Tibial artery (tissue), 4 donors: ENCODE results near the gene USP35.
"Not testable (repeated sequence)": the region's sequence is repeated elsewhere in the genome, so short reads cannot be mapped to it uniquely, and the experiment has no call there.

Experiments
- DNase-seq, 2 donors: peaks; one replicate each; pipeline ENCODE4 v3.0.0-alpha.2; 2019
- H3K27ac ChIP-seq, 2 donors: fragments of 200-600 bp; sonication (generic) in 1 of 2; 1 replicate in 1 of 2; 2 replicates in 1 of 2; pipeline ENCODE4 v1.5.1; 2018 to 2019; ENCODE audit warnings: mild to moderate bottlenecking in 1 of 2
- H3K27me3 ChIP-seq, 2 donors: fragments of 200-600 bp; sonication (generic) in 1 of 2; one replicate each; pipeline versions ENCODE4 v1.5.1 to v1.6.0; 2016 to 2019
- H3K36me3 ChIP-seq, 3 donors: fragments of 200-600 bp; sonication (generic) in 2 of 3; one replicate each; pipeline ENCODE4 v1.5.1; 2016 to 2019; ENCODE audit warnings: mild to moderate bottlenecking in 2 of 3
- H3K4me1 ChIP-seq, 4 donors: fragments of 200-600 bp; sonication (generic) in 2 of 4; 1 replicate in 3 of 4; 2 replicates in 1 of 4; pipeline ENCODE4 v1.5.1; 2016 to 2019
- H3K4me3 ChIP-seq, 2 donors: fragments of 200-600 bp; sonication (generic) in 1 of 2; 1 replicate in 1 of 2; 2 replicates in 1 of 2; pipeline ENCODE4 v1.5.1; 2018 to 2019; ENCODE audit warnings: mild to moderate bottlenecking in 2 of 2
- H3K9me3 ChIP-seq, 3 donors: fragments of 200-600 bp; sonication (generic) in 1 of 3; one replicate each; pipeline ENCODE4 v1.5.1; 2016 to 2019
- CTCF ChIP-seq, 2 experiments: fragments of 200-600 bp in 1 of 2; fragments of 450-650 bp in 1 of 2; IDR thresholded peaks; one replicate each; pipeline ENCODE4 v1.5.1; 2017 to 2019; ENCODE audit warnings: antibody characterized with exemption in 2 of 2, mild to moderate bottlenecking in 1 of 2, moderate library complexity in 1 of 2
- intact Hi-C: fragments of 100-400 bp; cut with DNase I; formaldehyde crosslinking; loops from one replicate; pipeline ENCODE4 v1.15.0; 2023; ENCODE audit warnings: low total_unique reads

The USP35 gene

GRCh38 chr11:78170874-78171549 lies 17.7 kb upstream of the USP35 start:
- intact Hi-C loops = no loop called here
- no peak overlapping the region for H3K4me3 ChIP-seq
- peaks cover 15 to 31% (median 20%) of the 10 kb centered on the region in 3 donors for H3K36me3 ChIP-seq
- TF ChIP-seq CTCF (IDR thresholded peaks at IDR 0.05) = no peak
- no peaks in the 10 kb centered on the region for H3K9me3 ChIP-seq
- H3K4me1 ChIP-seq = peaks cover 0 to 75% (median 42%) of the 10 kb centered on the region in 4 donors
- no peaks in the 10 kb centered on the region for H3K27me3 ChIP-seq
- H3K27ac ChIP-seq = peak overlapping the region; percentile 82 to 94
- DNase-seq = no peak

GRCh38 chr11:78171951-78172350 lies 16.8 kb upstream of the USP35 start:
- intact Hi-C loops = no loop called here
- H3K9me3 ChIP-seq = no peaks in the 10 kb centered on the region
- TF ChIP-seq CTCF (IDR thresholded peaks at IDR 0.05) = no peak
- peak overlapping the region; percentile 82 to 94 for H3K27ac ChIP-seq
- peaks cover 0 to 69% (median 40%) of the 10 kb centered on the region in 4 donors for H3K4me1 ChIP-seq
- no peak overlapping the region for H3K4me3 ChIP-seq
- DNase-seq = no peak
- peaks cover 15 to 40% (median 26%) of the 10 kb centered on the region in 3 donors for H3K36me3 ChIP-seq
- no peaks in the 10 kb centered on the region for H3K27me3 ChIP-seq

- DNase-seq, H3K27ac ChIP-seq, H3K27me3 ChIP-seq, H3K4me3 ChIP-seq, intact Hi-C loops, H3K9me3 ChIP-seq: not testable (repeated sequence)
- peaks cover 15 to 50% (median 30%) of the 10 kb centered on the region in 3 donors for H3K36me3 ChIP-seq
- H3K4me1 ChIP-seq = peaks cover 0 to 60% (median 13%) of the 10 kb centered on the region in 4 donors
Measured at GRCh38 chr11:78175862-78176261, 12.9 kb upstream of the USP35 start.

GRCh38 chr11:78176605-78177141 lies 12.0 kb upstream of the USP35 start:
- intact Hi-C loops = no loop called here

DNA sequence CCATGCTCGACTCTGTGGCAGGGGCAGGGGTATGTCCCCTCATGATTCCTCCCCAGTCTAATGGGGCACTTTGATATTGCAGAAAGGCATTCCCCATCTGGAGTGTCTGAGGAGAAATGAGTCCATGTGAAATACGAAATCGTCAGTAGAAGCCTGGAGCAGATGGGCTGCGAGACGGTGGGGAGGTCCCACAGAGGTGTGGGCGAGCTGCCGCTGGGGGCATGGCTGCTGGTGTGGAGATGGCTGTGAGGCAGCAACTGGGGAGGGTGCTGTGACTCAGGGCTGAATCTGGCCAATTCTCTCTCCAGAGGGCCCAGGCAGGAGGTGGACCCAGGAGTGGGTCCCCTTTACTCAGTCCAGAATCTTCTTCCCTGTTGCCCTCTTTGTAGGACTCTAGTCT lies 11.5 kb upstream of the USP35 start:
- Histone ChIP-seq H3K4me3 (no peak overlapping the region), H3K36me3 (peaks cover 15 to 46% (median 25%) of the 10 kb centered on the region in 3 donors), H3K27ac (peak overlapping the region in 1 of 2 donors; percentile 21), H3K9me3 (no peaks in the 10 kb centered on the region), H3K27me3 (no peaks in the 10 kb centered on the region), H3K4me1 (peaks cover 0 to 53% (median 12%) of the 10 kb centered on the region in 4 donors)
- intact Hi-C loops = no loop called here
- no peak for DNase-seq
- no peak for TF ChIP-seq CTCF (IDR thresholded peaks at IDR 0.05)

More at GRCh38 chr11:78176605-78177141, 12.0 kb upstream of the USP35 start:
- Histone ChIP-seq H3K4me1 (peaks cover 0 to 58% (median 12%) of the 10 kb centered on the region in 4 donors), H3K9me3 (no peaks in the 10 kb centered on the region), H3K27me3 (no peaks in the 10 kb centered on the region), H3K27ac (peak overlapping the region in 1 of 2 donors; percentile 21), H3K4me3 (no peak overlapping the region), H3K36me3 (peaks cover 15 to 47% (median 30%) of the 10 kb centered on the region in 3 donors)
- no peak for DNase-seq
- TF ChIP-seq CTCF (IDR thresholded peaks at IDR 0.05) = no peak

GRCh38 chr11:78179459-78180071 lies 9.2 kb upstream of the USP35 start:
- peak overlapping the region; percentile 67 to 68 for H3K27ac ChIP-seq
- H3K4me1 ChIP-seq = peaks cover 0 to 48% (median 8%) of the 10 kb centered on the region in 4 donors
- H3K36me3 ChIP-seq = peaks cover 0 to 25% (median 14%) of the 10 kb centered on the region in 3 donors
- no peak for TF ChIP-seq CTCF (IDR thresholded peaks at IDR 0.05)
- no peak for DNase-seq
- intact Hi-C loops = no loop called here
- no peak overlapping the region for H3K4me3 ChIP-seq
- H3K9me3 ChIP-seq = no peaks in the 10 kb centered on the region
- H3K27me3 ChIP-seq = no peaks in the 10 kb centered on the region
